Breast epithelium (tissue), 3 donors: ENCODE data around the gene PNMT.

ENCODE experiments used
- POLR2A ChIP-seq: fragments of 450-650 bp; IDR thresholded peaks from one replicate; pipeline ENCODE4 v1.6.1; 2016; ENCODE audit warnings: antibody characterized with exemption, mild to moderate bottlenecking, moderate library complexity
- POLR2AphosphoS5 ChIP-seq, 3 donors: sonication (generic); formaldehyde crosslinking; IDR thresholded peaks; one replicate each; pipeline ENCODE4 v1.6.1; 2017; ENCODE audit warnings: antibody characterized with exemption in 3 of 3
- TF ChIP-seq, protein P1 (sequence below), 3 donors: fragments of 450-650 bp; IDR thresholded peaks; one replicate each; pipeline ENCODE4 v1.5.1; 2016 to 2017; ENCODE audit warnings: antibody characterized with exemption in 3 of 3, mild to moderate bottlenecking in 3 of 3, moderate library complexity in 3 of 3

DNA sequence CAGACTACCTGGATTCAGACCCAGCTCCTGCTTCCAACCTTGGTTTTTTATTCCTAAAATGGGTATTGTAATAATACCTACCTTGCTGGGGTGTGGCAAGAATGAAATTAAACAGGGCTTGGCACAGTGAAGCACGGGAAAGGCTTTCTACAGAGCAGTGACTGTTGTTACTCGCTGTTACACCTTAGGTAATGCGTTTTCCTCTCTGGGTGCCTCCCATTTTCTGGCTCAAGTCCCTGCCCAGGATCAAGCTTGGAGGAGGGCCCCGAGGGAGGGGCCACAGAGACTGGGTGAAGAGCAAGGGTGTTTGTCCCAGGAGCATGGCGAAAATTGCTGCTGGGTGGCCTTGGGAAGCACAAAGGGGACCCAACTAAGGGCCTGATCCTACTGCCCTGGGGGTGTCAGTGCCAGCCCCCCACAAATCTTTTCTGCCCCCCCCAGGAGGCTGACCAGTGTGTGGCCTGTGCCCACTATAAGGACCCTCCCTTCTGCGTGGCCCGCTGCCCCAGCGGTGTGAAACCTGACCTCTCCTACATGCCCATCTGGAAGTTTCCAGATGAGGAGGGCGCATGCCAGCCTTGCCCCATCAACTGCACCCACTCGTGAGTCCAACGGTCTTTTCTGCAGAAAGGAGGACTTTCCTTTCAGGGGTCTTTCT is 48.8 kb downstream of the PNMT start:
- TF ChIP-seq, protein P1, sequence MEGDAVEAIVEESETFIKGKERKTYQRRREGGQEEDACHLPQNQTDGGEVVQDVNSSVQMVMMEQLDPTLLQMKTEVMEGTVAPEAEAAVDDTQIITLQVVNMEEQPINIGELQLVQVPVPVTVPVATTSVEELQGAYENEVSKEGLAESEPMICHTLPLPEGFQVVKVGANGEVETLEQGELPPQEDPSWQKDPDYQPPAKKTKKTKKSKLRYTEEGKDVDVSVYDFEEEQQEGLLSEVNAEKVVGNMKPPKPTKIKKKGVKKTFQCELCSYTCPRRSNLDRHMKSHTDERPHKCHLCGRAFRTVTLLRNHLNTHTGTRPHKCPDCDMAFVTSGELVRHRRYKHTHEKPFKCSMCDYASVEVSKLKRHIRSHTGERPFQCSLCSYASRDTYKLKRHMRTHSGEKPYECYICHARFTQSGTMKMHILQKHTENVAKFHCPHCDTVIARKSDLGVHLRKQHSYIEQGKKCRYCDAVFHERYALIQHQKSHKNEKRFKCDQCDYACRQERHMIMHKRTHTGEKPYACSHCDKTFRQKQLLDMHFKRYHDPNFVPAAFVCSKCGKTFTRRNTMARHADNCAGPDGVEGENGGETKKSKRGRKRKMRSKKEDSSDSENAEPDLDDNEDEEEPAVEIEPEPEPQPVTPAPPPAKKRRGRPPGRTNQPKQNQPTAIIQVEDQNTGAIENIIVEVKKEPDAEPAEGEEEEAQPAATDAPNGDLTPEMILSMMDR (IDR thresholded peaks at IDR 0.05) = no peak
- no peak for TF ChIP-seq POLR2A
- no peak for TF ChIP-seq POLR2AphosphoS5 (IDR thresholded peaks at IDR 0.05)
